ENCODE results near the gene PTPRE. TPM values are rescaled to one million over a fixed set of nuclear protein-coding genes. Genes with fewer than 3 reads are reported as not detected.

The PTPRE gene
- total RNA-seq, 5 donors from 2014 or later (not counting 1 experiment from before 2014, with no cell fraction given): 23.2 to 69.2 (median 32.2) TPM

DNA sequence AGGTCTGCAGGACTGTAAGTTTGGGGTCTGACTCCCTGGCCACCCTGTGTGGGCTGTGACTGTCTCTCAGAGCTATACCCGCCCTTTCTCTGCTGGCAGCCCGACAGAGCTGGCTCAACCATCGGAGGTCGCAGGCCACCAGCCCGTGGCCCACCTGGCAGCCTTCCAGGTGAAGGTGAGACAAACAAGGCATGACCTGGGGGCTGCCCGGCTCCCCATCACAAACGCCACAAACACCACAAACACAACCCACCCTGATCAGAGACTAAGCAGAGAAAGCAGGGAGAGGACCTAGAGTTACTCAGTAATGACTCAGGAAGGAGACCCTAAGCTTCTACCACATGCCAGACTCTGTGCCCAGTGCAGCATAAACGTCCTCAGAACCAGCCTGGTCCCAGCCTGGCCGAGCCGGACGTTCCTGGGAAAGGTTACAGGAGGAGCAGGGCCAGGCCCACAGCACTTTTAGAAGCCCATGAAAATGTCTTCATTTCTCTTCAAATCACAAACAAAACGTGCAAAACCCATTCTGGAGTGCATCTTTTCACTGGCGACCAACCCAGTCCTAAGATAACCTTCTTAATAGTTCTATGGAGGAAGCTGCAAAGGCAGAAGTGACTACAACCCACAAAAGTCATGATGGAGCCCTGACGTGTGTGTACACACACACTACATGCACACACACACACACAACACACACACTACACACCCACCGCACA is 152.5 kb downstream of the PTPRE start:
- DNase-seq: peak in 2 of 35 experiments; percentile 24 to 30
- no peaks in the 10 kb centered on the region for H3K9me3 ChIP-seq
- H3K9me3 Mint-ChIP-seq: no peaks in the 10 kb centered on the region
- whole genome bisulfite sequencing (ENCODE audit: insufficient coverage): 72% methylated on average over 13 of the region's 15 CpGs
- no peaks in the 10 kb centered on the region for H3K27me3 ChIP-seq (replicated peaks in 1 of 2; ENCODE audit: control insufficient read depth in 2 of 2, extremely low read depth in 1 of 2, insufficient read depth in 2 of 2, low read length in 1 of 2)
- H3K27ac ChIP-seq (ENCODE audit: low read length): peak overlapping the region; percentile 50
- POLR2A ChIA-PET: interaction anchor here in 1 of 2 donors (7.2 kb wide), 1 partner anchor 11 kb away, joined by 62 read pairs; no protein-coding TSS in a partner anchor
- H3K4me1 ChIP-seq (ENCODE audit: control insufficient read depth in 1 of 2, extremely low read depth in 1 of 2, insufficient read depth in 2 of 2, low read length in 2 of 2): peaks cover 22 to 57% of the 10 kb centered on the region in 2 experiments
- no peak for ATAC-seq (replicated peaks in 1 of 4)
- peaks cover 40% of the 10 kb centered on the region for H3K36me3 Mint-ChIP-seq
- H3K4me1 Mint-ChIP-seq: peaks cover 60 to 72% (median 60%) of the 10 kb centered on the region in 3 donors
- no peaks in the 10 kb centered on the region for H3K27me3 Mint-ChIP-seq
- peaks cover 17 to 70% of the 10 kb centered on the region in 2 donors for H3K36me3 ChIP-seq (ENCODE audit: control insufficient read depth in 2 of 2, extremely low read depth in 1 of 2, insufficient read depth in 1 of 2, low read length in 1 of 2)
- CTCF ChIA-PET: interaction anchor here in 1 of 2 donors (0.9 to 1.7 kb wide), 3 partner anchors 10 to 23 kb away, joined by 3 to 7 read pairs (median 5); no protein-coding TSS in a partner anchor
- H3K4me3 Mint-ChIP-seq: no peak overlapping the region
- peak overlapping the region; percentile 84 to 87 for H3K27ac Mint-ChIP-seq
- no peak overlapping the region for H3K4me3 ChIP-seq (ENCODE audit: control insufficient read depth in 1 of 2, extremely low read depth in 1 of 2, low read length in 1 of 2)

DNA sequence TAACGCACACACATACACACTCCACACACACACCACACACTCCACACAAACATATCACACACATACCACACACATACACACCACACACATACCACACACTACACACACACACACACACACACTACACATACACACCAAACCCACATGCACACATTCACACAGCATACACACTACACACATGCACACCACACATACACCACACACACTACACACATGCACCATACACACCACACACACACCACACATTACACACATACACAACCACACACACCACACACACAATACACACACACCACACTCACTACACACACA is 153.0 kb downstream of the PTPRE start:
- peaks cover 65 to 76% (median 65%) of the 10 kb centered on the region in 3 donors for H3K4me1 Mint-ChIP-seq
- Histone ChIP-seq H3K27me3 (replicated peaks in 1 of 2; ENCODE audit: control insufficient read depth in 2 of 2, extremely low read depth in 1 of 2, insufficient read depth in 2 of 2, low read length in 1 of 2) (no peaks in the 10 kb centered on the region), H3K4me3 (ENCODE audit: control insufficient read depth in 1 of 2, extremely low read depth in 1 of 2, low read length in 1 of 2) (no peak overlapping the region), H3K36me3 (ENCODE audit: control insufficient read depth in 2 of 2, extremely low read depth in 1 of 2, insufficient read depth in 1 of 2, low read length in 1 of 2) (peaks cover 17 to 65% of the 10 kb centered on the region in 2 donors), H3K27ac (ENCODE audit: low read length) (peak overlapping the region; percentile 50), H3K4me1 (ENCODE audit: control insufficient read depth in 1 of 2, extremely low read depth in 1 of 2, insufficient read depth in 2 of 2, low read length in 2 of 2) (peaks cover 26 to 62% of the 10 kb centered on the region in 2 experiments), H3K9me3 (no peaks in the 10 kb centered on the region)
- H3K36me3 Mint-ChIP-seq: peaks cover 37% of the 10 kb centered on the region
- no peaks in the 10 kb centered on the region for H3K27me3 Mint-ChIP-seq
- H3K9me3 Mint-ChIP-seq: no peaks in the 10 kb centered on the region
- ATAC-seq (replicated peaks in 1 of 4) (no peak), DNase-seq (no peak)
- H3K4me3 Mint-ChIP-seq: no peak overlapping the region
- WGBS (ENCODE audit: insufficient coverage): 100% methylated on average over 1 of the region's 1 CpG
- H3K27ac Mint-ChIP-seq: peak overlapping the region; percentile 9 to 72
- ChIA-PET POLR2A (interaction anchor here in 1 of 2 donors (7.2 kb wide), 1 partner anchor 11 kb away, joined by 62 read pairs; no protein-coding TSS in a partner anchor), CTCF (no interaction called here)

DNA sequence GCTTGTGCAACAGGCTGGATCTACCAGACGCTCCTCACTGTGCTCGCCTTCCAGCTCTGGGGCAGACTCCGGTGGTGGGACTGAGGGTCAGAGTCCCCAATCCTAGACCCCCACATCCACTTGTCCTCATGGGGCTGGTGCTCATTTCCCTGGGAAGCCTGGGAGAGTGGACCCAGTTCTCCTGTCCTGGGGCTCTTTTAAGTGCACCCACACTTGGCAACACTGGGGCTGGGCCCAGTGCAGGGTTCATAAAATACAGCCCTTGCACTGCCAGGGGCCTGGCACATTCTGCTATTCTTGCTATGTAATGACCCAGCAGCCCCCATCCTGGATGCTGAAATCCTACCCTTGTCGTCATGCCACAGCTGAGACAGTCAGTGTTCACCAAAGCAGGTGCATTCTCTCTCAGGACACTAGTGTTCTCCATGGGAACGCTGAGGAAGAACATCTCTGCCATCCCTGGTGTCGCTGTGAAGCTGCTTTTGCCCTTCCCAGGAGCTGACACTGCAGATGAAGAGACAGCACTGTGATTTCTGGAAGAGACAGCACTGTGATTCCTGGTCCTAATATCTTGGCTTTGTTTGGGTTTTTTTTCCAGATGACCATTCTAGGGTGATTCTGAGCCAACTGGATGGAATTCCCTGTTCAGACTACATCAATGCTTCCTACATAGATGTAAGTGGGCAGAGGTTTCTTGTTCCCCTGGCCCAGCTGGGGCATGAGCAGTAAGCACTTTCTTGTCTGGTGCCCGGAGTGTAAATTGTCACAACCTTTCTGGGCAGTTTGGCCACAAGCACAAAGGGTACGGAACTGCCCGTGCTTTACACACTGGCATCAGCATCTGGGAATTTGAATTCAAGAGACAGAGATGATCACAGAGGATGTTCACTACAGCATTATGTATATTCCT is 153.7 kb downstream of the PTPRE start:
- DNase-seq (peak in 1 of 35 experiments; percentile 19), ATAC-seq (replicated peaks in 1 of 4) (no peak)
- Histone ChIP-seq H3K4me1 (ENCODE audit: control insufficient read depth in 1 of 2, extremely low read depth in 1 of 2, insufficient read depth in 2 of 2, low read length in 2 of 2) (peaks cover 32 to 69% of the 10 kb centered on the region in 2 experiments), H3K9me3 (no peaks in the 10 kb centered on the region), H3K27me3 (replicated peaks in 1 of 2; ENCODE audit: control insufficient read depth in 2 of 2, extremely low read depth in 1 of 2, insufficient read depth in 2 of 2, low read length in 1 of 2) (no peaks in the 10 kb centered on the region), H3K4me3 (ENCODE audit: control insufficient read depth in 1 of 2, extremely low read depth in 1 of 2, low read length in 1 of 2) (no peak overlapping the region), H3K36me3 (ENCODE audit: control insufficient read depth in 2 of 2, extremely low read depth in 1 of 2, insufficient read depth in 1 of 2, low read length in 1 of 2) (peaks cover 17 to 63% of the 10 kb centered on the region in 2 donors), H3K27ac (ENCODE audit: low read length) (no peak overlapping the region)
- Mint-ChIP-seq H3K27me3 (no peaks in the 10 kb centered on the region), H3K27ac (peak overlapping the region; percentile 6 to 72), H3K36me3 (peaks cover 31% of the 10 kb centered on the region), H3K4me3 (no peak overlapping the region), H3K4me1 (peaks cover 71 to 80% (median 72%) of the 10 kb centered on the region in 3 donors), H3K9me3 (no peaks in the 10 kb centered on the region)
- 100% methylated on average over 5 of the region's 9 CpGs for WGBS (ENCODE audit: insufficient coverage)
- ChIA-PET CTCF (interaction anchor here in 1 of 2 donors (0.6 kb wide), 1 partner anchor 25 kb away, joined by 4 read pairs; no protein-coding TSS in a partner anchor), POLR2A (interaction anchor here in 1 of 2 donors (1.8 to 7.2 kb wide), 2 partner anchors 8 to 12 kb away, joined by 4 to 62 read pairs; no protein-coding TSS in a partner anchor)

DNA sequence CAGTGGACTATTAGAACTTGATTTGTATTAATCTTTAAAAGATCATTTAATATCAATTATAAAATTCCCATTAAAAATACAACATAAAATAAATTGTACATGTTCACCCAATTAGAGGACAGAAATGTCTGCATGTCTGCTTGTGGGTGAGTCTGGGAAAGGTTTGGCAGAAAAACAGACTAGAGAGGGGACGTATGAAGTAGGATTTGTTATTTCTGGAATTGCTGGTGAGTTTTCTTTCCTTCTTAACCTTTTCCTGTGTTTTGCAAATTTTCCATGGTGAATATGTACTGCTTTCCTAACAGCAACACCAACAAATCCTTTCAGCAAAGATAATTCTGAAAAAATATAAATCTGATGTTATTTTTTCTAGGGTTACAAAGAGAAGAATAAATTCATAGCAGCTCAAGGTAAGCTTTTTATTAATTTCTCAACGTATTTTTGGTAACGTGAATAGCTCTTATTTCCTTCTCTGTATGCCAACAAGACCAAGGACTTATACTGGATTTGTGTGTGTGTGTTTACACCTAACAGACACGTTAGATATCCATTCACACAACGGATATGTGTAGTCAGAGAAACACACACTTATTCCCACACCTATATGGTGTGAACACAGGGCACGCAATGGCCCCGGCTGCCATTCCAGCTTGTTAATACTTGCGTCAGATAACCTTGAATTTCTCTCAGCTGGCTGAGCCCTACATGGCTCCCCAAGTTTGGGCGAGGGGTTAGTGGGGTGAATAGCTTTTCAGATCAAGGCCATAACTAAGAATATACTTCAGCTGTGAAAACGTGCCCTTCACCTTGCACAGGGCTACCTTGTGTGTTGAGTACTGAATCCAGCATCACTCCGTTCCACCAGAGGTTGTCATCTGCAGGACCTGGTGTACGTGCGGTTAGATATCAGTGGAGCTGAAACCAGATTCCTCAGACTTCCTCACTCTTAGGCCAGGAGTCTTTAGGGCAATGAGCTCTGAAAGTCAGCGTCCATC is 154.7 kb downstream of the PTPRE start:
- peak overlapping the region; percentile 88 to 91 for H3K27ac Mint-ChIP-seq

DNA sequence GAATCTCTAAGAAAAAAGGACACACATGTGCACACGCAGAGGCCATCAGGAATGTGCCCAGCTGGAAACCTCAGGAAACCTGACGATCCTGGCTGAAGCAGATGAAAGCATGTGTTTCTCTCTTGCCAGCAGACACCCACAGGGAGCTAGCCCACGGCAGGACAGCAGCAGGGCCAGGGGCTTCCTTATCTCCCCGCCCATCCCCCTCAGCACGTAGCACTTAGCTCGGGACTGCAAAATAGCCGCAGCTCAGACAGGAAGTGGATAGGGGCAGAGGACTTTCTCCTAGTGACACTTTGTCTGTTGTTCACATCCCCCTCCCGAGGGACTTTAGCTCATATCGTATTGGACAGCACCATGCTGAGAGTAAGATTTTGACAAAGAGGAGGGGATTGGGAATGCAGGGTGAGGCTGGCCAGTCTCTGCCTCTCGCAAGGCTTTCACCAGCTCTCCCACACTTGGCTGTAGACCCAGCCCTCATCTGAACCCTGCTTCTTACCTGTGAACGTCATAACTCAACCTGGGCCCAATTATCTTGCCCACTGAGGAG is 155.5 kb downstream of the PTPRE start:
- ATAC-seq (replicated peaks in 1 of 4) (peak in 2 of 4 experiments; percentile 3 to 11), DNase-seq (peak in 2 of 35 experiments; percentile 35 to 42)
- peaks cover 24 to 63% of the 10 kb centered on the region in 2 donors for H3K36me3 ChIP-seq (ENCODE audit: control insufficient read depth in 2 of 2, extremely low read depth in 1 of 2, insufficient read depth in 1 of 2, low read length in 1 of 2)
- Mint-ChIP-seq H3K9me3 (no peaks in the 10 kb centered on the region), H3K4me1 (peaks cover 89 to 92% (median 90%) of the 10 kb centered on the region in 3 donors), H3K27me3 (no peaks in the 10 kb centered on the region), H3K36me3 (peaks cover 34% of the 10 kb centered on the region), H3K27ac (peak overlapping the region; percentile 88 to 91), H3K4me3 (peak overlapping the region; percentile 67 to 80 (median 73))
- ChIA-PET POLR2A (interaction anchor here (1.1 to 7.2 kb wide), 5 partner anchors 10 to 118 kb away, joined by 3 to 62 read pairs (median 4); no protein-coding TSS in a partner anchor), CTCF (interaction anchor here (0.6 to 2.8 kb wide), 8 partner anchors 9 to 119 kb away, joined by 3 to 16 read pairs (median 4); no protein-coding TSS in a partner anchor)
- peaks cover 35 to 82% of the 10 kb centered on the region in 2 experiments for H3K4me1 ChIP-seq (ENCODE audit: control insufficient read depth in 1 of 2, extremely low read depth in 1 of 2, insufficient read depth in 2 of 2, low read length in 2 of 2)
- H3K27me3 ChIP-seq (replicated peaks in 1 of 2; ENCODE audit: control insufficient read depth in 2 of 2, extremely low read depth in 1 of 2, insufficient read depth in 2 of 2, low read length in 1 of 2): no peaks in the 10 kb centered on the region
- H3K9me3 ChIP-seq: no peaks in the 10 kb centered on the region
- H3K4me3 ChIP-seq (ENCODE audit: control insufficient read depth in 1 of 2, extremely low read depth in 1 of 2, low read length in 1 of 2): peak overlapping the region; percentile 44 to 55
- H3K27ac ChIP-seq (ENCODE audit: low read length): peak overlapping the region; percentile 81
- 68% methylated on average over 2 of the region's 11 CpGs for WGBS (ENCODE audit: insufficient coverage)

More for the DNA sequence above, 154.7 kb downstream of the PTPRE start:
- Histone ChIP-seq H3K9me3 (no peaks in the 10 kb centered on the region), H3K4me1 (ENCODE audit: control insufficient read depth in 1 of 2, extremely low read depth in 1 of 2, insufficient read depth in 2 of 2, low read length in 2 of 2) (peaks cover 35 to 75% of the 10 kb centered on the region in 2 experiments), H3K27ac (ENCODE audit: low read length) (peak overlapping the region; percentile 81), H3K27me3 (replicated peaks in 1 of 2; ENCODE audit: control insufficient read depth in 2 of 2, extremely low read depth in 1 of 2, insufficient read depth in 2 of 2, low read length in 1 of 2) (no peaks in the 10 kb centered on the region), H3K4me3 (ENCODE audit: control insufficient read depth in 1 of 2, extremely low read depth in 1 of 2, low read length in 1 of 2) (no peak overlapping the region), H3K36me3 (ENCODE audit: control insufficient read depth in 2 of 2, extremely low read depth in 1 of 2, insufficient read depth in 1 of 2, low read length in 1 of 2) (peaks cover 16 to 63% of the 10 kb centered on the region in 2 donors)
- CTCF ChIA-PET: interaction anchor here (0.6 to 2.2 kb wide), 8 partner anchors 9 to 120 kb away, joined by 3 to 15 read pairs (median 4); no protein-coding TSS in a partner anchor
- Mint-ChIP-seq H3K36me3 (peaks cover 30% of the 10 kb centered on the region), H3K4me1 (peaks cover 81 to 85% (median 82%) of the 10 kb centered on the region in 3 donors), H3K27me3 (no peaks in the 10 kb centered on the region), H3K4me3 (peak overlapping the region in 2 of 3 donors; percentile 47 to 80), H3K9me3 (no peaks in the 10 kb centered on the region)
- ATAC-seq (replicated peaks in 1 of 4) (no peak), DNase-seq (no peak)
- POLR2A ChIA-PET: interaction anchor here (0.5 to 7.2 kb wide), 8 partner anchors 8 to 119 kb away, joined by 3 to 62 read pairs (median 4); no protein-coding TSS in a partner anchor
- 90% methylated on average over 2 of the region's 14 CpGs for WGBS (ENCODE audit: insufficient coverage)
